ENCODE data around the gene MAD1L1.

Gene MAD1L1

DNA sequence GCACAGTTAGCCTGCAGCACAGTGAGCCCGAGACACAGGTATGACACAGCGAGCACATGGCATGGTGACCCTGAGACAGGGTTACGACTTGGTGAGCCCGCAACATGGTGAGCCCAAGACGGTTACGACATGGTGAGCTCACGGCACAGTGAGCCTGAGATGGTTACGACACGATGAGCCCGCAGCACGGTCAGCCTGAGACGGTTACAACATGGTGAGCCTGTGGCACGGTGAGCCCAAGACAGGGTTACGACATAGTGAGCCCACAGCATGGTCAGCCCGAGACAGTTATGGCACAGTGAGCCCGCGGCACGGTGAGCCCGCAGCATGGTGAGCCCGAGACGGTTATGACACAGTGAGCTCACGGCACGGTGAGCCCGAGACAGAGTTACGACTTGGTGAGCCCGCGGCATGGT lies 156.1 kb downstream of the MAD1L1 start:
- no peaks in the 10 kb centered on the region for H3K27me3 ChIP-seq (ENCODE audit: insufficient read depth, poor library complexity, severe bottlenecking)
- H3K4me3 ChIP-seq (ENCODE audit: severe bottlenecking): no peak overlapping the region
- no peaks in the 10 kb centered on the region for H3K36me3 ChIP-seq (ENCODE audit: low read depth)
- no peaks in the 10 kb centered on the region for H3K4me1 ChIP-seq (ENCODE audit: insufficient read depth, poor library complexity, severe bottlenecking)
- ATAC-seq (ENCODE audit: low read depth): no peak
- no peak overlapping the region for H3K27ac ChIP-seq (ENCODE audit: poor library complexity, severe bottlenecking)
- no peak for DNase-seq (ENCODE audit: low spot score)
- TF ChIP-seq, protein P1, sequence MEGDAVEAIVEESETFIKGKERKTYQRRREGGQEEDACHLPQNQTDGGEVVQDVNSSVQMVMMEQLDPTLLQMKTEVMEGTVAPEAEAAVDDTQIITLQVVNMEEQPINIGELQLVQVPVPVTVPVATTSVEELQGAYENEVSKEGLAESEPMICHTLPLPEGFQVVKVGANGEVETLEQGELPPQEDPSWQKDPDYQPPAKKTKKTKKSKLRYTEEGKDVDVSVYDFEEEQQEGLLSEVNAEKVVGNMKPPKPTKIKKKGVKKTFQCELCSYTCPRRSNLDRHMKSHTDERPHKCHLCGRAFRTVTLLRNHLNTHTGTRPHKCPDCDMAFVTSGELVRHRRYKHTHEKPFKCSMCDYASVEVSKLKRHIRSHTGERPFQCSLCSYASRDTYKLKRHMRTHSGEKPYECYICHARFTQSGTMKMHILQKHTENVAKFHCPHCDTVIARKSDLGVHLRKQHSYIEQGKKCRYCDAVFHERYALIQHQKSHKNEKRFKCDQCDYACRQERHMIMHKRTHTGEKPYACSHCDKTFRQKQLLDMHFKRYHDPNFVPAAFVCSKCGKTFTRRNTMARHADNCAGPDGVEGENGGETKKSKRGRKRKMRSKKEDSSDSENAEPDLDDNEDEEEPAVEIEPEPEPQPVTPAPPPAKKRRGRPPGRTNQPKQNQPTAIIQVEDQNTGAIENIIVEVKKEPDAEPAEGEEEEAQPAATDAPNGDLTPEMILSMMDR (IDR thresholded peaks at IDR 0.05; ENCODE audit: poor library complexity, severe bottlenecking): no peak
- H3K9me3 ChIP-seq (ENCODE audit: severe bottlenecking): no peaks in the 10 kb centered on the region

DNA sequence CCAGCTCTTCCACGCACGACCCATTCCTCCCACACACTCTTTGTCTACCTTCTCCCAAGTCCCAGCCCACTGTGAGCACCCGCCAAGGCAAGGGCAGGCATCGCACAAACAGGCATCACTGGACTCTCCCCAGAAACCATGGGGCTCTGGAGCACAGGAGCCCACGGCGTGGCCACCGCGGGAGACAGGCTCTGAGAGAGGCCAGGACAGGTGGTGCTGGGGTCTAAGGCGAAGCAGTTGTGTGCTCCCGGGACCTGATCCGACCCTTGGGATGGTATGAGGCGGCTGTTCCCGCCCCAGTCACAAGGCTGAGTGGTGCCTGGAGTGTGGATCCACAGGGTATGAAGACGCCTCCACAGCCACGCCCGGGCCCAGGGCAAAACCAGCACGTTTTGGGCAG lies 156.9 kb downstream of the MAD1L1 start:
- Histone ChIP-seq H3K27me3 (ENCODE audit: insufficient read depth, poor library complexity, severe bottlenecking) (no peaks in the 10 kb centered on the region), H3K36me3 (ENCODE audit: low read depth) (no peaks in the 10 kb centered on the region), H3K4me1 (ENCODE audit: insufficient read depth, poor library complexity, severe bottlenecking) (no peaks in the 10 kb centered on the region), H3K27ac (ENCODE audit: poor library complexity, severe bottlenecking) (no peak overlapping the region), H3K4me3 (ENCODE audit: severe bottlenecking) (no peak overlapping the region), H3K9me3 (ENCODE audit: severe bottlenecking) (no peaks in the 10 kb centered on the region)
- no peak for DNase-seq (ENCODE audit: low spot score)
- no peak for ATAC-seq (ENCODE audit: low read depth)
- TF ChIP-seq, protein P1 (IDR thresholded peaks at IDR 0.05; ENCODE audit: poor library complexity, severe bottlenecking): no peak

DNA sequence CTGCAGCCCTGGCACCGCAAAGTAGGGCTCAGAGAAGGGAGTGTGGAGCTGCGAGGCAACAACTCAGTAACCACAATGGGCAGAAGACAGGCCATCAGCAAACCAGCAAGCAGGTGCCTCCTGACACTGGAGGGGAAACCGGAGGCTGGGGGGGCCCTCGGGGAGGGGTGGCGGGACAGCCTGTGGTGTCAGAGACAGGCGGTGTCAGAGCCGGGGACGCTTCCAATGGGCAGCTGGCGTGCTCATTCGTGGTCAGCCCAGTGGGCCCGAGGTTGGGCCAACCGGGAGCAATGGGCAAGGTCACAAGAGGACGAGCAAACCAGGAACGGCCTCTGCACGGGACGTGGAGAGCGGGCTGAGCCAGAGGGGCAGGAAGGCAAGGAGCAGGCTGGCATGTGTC lies 158.1 kb downstream of the MAD1L1 start:
- TF ChIP-seq, protein P1 (IDR thresholded peaks at IDR 0.05; ENCODE audit: poor library complexity, severe bottlenecking): no peak
- Histone ChIP-seq H3K9me3 (ENCODE audit: severe bottlenecking) (no peaks in the 10 kb centered on the region), H3K27me3 (ENCODE audit: insufficient read depth, poor library complexity, severe bottlenecking) (no peaks in the 10 kb centered on the region), H3K36me3 (ENCODE audit: low read depth) (no peaks in the 10 kb centered on the region), H3K4me3 (ENCODE audit: severe bottlenecking) (no peak overlapping the region), H3K27ac (ENCODE audit: poor library complexity, severe bottlenecking) (no peak overlapping the region), H3K4me1 (ENCODE audit: insufficient read depth, poor library complexity, severe bottlenecking) (no peaks in the 10 kb centered on the region)
- no peak for DNase-seq (ENCODE audit: low spot score)
- no peak for ATAC-seq (ENCODE audit: low read depth)

DNA sequence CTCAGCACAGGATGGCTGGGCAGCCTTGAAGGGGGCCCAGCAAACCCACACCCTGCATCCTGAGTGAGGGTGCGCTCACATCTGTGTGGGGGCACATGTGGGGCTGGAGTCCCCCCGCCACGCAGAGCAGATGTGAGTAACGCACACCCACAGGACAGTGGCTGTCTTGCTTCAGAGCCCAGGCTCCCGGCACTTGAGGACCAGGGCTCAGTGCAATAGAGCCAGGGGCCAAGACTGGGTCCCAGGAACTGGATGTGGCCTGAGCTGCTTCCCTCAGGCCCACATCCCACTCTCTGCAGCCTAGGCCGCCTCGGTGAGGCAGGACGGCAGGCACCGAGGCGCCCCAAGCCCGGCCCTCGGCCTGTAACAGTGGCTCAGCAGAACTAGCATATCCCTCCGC lies 159.9 kb downstream of the MAD1L1 start:
- Histone ChIP-seq H3K36me3 (ENCODE audit: low read depth) (no peaks in the 10 kb centered on the region), H3K9me3 (ENCODE audit: severe bottlenecking) (no peaks in the 10 kb centered on the region), H3K4me1 (ENCODE audit: insufficient read depth, poor library complexity, severe bottlenecking) (no peaks in the 10 kb centered on the region), H3K27ac (ENCODE audit: poor library complexity, severe bottlenecking) (no peak overlapping the region), H3K27me3 (ENCODE audit: insufficient read depth, poor library complexity, severe bottlenecking) (no peaks in the 10 kb centered on the region), H3K4me3 (ENCODE audit: severe bottlenecking) (no peak overlapping the region)
- DNase-seq (ENCODE audit: low spot score) (no peak), ATAC-seq (ENCODE audit: low read depth) (no peak)
- TF ChIP-seq, protein P1 (IDR thresholded peaks at IDR 0.05; ENCODE audit: poor library complexity, severe bottlenecking): no peak

DNA sequence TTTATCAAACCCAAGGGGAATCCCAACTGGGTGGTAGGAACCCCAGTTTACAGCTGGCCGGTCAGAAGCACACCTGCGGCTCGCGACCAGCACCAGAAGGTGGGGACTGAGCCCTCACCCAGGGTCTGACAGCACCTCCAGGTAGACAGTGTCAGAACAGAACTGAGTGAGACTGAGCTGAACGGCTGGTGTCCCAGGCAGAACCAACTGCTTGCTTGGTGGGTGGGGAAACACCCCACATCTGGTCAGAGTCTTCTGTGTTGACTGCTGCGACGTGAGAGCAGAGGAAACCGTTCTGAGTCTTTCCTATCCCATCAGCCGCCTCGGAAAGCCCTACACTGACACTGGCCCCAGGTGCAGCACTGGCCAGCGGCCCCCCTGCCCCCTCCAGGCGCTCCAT lies 160.7 kb downstream of the MAD1L1 start:
- Histone ChIP-seq H3K27me3 (ENCODE audit: insufficient read depth, poor library complexity, severe bottlenecking) (no peaks in the 10 kb centered on the region), H3K27ac (ENCODE audit: poor library complexity, severe bottlenecking) (no peak overlapping the region), H3K4me3 (ENCODE audit: severe bottlenecking) (no peak overlapping the region), H3K36me3 (ENCODE audit: low read depth) (no peaks in the 10 kb centered on the region), H3K4me1 (ENCODE audit: insufficient read depth, poor library complexity, severe bottlenecking) (no peaks in the 10 kb centered on the region), H3K9me3 (ENCODE audit: severe bottlenecking) (no peaks in the 10 kb centered on the region)
- TF ChIP-seq, protein P1 (IDR thresholded peaks at IDR 0.05; ENCODE audit: poor library complexity, severe bottlenecking): no peak
- DNase-seq (ENCODE audit: low spot score) (no peak), ATAC-seq (ENCODE audit: low read depth) (no peak)

All from RWPE2 (cell line).